AG09309 (cell line): Measurements from ENCODE around the gene BRIP1.
"Not testable (repeated sequence)": the region's sequence is repeated elsewhere in the genome, so short reads cannot be mapped to it uniquely, and the experiment has no call there.

Source experiments
- DNase-seq: peaks from one replicate; pipeline ENCODE4 v3.0.0-alpha.2; 2010; ENCODE audit warnings: low read depth
- H3K4me3 ChIP-seq: 2 replicates; pipeline ENCODE4 v1.5.1; 2011; ENCODE audit warnings: mild to moderate bottlenecking, low read depth, low read length, moderate library complexity; ENCODE audit not compliant: control insufficient read depth
- TF ChIP-seq, protein P1 (sequence below): IDR thresholded peaks from 2 replicates; pipeline ENCODE4 v1.5.1; 2011; ENCODE audit warnings: mild to moderate bottlenecking, low read depth, low read length, inconsistent platforms; ENCODE audit not compliant: insufficient read depth, control insufficient read depth; ENCODE audit errors: missing control alignments

BRIP1 gene

DNA sequence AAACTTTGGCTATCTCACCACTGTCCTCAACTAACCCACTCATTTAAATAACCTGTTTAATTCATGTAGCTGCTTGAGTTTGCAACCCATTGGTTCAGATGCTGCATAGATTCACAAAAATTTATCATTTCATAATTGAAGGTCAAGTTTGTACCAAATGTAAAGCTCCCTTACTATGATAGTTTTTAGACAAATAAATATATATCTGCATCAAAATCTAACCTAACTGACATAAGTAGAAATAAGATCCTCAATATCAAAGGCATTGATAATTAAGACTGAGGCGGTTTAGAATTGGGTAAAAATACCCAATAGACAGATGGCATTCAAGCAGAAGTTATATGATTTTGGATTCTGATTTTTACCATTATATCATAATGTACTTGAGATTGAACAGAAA lies 139.4 kb downstream of the BRIP1 start:
- TF ChIP-seq, protein P1, sequence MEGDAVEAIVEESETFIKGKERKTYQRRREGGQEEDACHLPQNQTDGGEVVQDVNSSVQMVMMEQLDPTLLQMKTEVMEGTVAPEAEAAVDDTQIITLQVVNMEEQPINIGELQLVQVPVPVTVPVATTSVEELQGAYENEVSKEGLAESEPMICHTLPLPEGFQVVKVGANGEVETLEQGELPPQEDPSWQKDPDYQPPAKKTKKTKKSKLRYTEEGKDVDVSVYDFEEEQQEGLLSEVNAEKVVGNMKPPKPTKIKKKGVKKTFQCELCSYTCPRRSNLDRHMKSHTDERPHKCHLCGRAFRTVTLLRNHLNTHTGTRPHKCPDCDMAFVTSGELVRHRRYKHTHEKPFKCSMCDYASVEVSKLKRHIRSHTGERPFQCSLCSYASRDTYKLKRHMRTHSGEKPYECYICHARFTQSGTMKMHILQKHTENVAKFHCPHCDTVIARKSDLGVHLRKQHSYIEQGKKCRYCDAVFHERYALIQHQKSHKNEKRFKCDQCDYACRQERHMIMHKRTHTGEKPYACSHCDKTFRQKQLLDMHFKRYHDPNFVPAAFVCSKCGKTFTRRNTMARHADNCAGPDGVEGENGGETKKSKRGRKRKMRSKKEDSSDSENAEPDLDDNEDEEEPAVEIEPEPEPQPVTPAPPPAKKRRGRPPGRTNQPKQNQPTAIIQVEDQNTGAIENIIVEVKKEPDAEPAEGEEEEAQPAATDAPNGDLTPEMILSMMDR, result no peak
- H3K4me3 ChIP-seq, result no peak overlapping the region
- no peak for DNase-seq

DNA sequence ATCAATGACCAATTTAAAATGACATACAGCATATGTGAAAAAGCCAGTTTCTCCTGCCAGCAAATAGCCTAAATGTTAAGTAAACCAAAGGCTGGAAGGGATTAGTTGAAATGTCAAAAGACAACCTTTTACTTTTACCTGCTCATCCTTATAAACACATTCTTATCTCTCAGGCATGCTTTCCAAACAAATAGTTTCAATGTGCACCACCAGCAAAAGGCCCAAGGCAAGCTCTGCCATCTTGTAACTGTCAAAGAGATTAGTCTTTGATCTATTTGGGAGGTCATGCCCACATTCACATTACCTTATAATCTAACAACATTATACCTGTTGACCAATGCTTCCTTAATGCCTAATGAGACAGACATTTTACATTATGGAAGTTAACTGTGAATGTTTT lies 140.1 kb downstream of the BRIP1 start:
- DNase-seq, result no peak
- no peak overlapping the region for H3K4me3 ChIP-seq
- TF ChIP-seq, protein P1, result no peak

DNA sequence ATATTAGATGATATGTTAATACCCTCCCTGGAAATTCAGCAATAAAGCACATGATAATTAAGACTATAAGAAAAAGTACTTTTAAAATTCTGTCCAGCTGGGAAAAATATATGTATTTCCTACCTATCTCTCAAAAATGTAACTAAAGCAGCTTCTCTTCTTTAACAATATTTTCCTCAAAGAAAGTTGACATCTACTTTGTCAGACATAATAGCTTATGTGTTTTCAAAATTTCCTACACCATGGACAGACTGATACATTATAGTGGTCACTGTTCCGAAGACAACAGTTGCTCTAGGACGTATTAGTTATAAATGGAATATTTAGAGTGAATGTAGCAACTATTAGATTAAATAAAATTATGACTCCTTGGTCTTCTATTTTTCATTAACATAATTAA lies 140.9 kb downstream of the BRIP1 start:
- DNase-seq, result no peak
- no peak overlapping the region for H3K4me3 ChIP-seq
- TF ChIP-seq, protein P1, result no peak

DNA sequence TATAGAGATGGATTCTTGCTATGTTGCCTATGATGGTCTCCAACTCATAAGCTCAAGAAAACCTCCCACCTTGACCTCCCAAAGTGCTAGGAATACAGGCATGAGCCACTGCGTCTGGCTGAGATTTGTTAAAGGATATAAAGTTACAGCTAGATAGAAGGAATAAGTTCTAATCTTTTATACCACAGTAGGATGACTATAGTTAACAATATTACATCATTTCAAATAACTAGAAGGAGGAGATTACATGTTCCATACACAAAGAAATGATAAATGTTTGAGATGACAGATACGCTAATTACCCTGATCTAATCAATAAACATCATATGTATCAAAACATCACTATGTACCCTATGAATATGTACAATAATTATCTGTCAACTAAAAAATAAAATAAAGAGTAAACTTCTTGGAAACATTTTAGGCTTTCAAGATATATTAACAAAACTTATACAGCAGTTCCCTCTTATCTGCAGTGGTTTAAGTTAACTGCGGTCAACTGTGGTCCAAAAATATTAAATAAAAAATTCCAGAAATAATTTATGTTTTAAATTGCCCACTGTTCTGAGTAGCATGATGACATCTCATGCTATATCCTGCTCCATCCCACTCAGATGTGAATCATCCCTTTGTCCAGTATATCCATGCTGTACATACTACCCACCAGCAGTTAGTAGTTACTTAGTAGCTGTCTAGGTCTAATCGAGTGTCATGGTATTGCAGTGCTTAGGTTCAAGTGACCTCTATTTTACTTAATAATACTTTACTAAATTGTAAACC lies 143.1 kb downstream of the BRIP1 start:
- H3K4me3 ChIP-seq, result no peak overlapping the region
- DNase-seq, result no peak
- TF ChIP-seq, protein P1, result no peak

DNA sequence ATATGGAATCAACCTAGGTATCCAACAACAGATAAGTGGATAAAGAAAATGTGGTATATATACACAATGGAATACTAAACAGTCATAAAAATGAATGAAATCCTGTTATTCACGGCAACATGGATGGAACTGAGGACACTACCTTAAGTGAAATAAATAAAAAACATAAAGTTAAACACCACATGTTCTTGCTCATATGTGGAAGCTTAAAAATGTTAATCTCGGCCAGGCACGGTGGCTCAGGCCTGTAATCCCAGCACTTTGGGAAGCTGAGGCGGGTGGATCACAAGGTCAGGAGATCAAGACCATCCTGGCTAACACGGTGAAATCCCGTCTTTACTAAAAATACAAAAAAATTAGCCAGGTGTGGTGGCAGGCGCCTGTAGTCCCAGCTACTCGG lies 144.1 kb downstream of the BRIP1 start:
- not testable (repeated sequence) for DNase-seq, H3K4me3 ChIP-seq

DNA sequence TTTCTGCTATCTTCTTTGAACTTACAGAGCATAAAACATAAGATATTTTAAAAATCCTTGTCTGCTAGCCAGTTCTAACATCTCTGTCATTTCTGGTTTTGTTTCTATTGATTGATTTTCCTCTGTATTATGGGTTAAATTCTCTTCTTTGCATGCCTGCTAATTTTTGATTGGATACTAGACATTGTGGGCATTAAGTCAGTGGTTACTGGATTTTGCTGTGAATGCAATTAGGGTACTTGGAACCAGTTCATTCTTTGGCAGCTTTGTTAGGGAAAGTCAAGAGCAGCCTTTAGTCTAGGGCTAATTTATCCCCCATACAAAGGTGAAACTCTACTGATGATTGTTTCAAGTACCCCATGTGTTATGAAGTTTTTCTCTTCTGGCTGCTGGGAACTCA lies 145.3 kb downstream of the BRIP1 start:
- H3K4me3 ChIP-seq, result no peak overlapping the region
- no peak for DNase-seq
- TF ChIP-seq, protein P1, result no peak

DNA sequence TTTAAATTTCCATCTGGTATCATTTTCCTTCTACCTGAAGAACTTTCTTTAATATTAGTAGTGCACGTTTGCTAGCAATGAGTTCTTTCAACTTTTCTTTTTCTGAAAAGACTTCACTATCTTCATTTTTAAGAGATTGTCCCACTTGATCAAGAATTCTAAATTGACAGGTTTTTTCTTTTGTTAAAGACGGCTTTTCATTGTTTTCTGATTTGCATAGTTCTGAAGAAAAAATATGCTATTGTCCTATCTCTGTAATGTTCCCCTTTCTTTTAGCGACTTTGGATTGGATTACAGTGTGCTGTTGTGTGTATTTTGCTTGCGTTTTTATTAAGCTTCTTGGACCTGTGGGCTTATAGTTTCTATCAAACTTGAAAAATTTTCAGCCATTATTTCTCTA lies 146.0 kb downstream of the BRIP1 start:
- H3K4me3 ChIP-seq, result no peak overlapping the region
- DNase-seq, result no peak
- TF ChIP-seq, protein P1, result no peak
